GM18511 (cell line): ENCODE measurements around the gene ARL8A.
"Not testable (repeated sequence)": the region's sequence is repeated elsewhere in the genome, so short reads cannot be mapped to it uniquely, and the experiment has no call there.

Source experiments
- ATAC-seq: cut with Tn5 transposase; IDR thresholded peaks from one replicate; pipeline ENCODE4 v1.9.1; 2021; ENCODE audit warnings: mild to moderate bottlenecking, moderate library complexity; ENCODE audit not compliant: unreplicated experiment

Gene ARL8A

DNA sequence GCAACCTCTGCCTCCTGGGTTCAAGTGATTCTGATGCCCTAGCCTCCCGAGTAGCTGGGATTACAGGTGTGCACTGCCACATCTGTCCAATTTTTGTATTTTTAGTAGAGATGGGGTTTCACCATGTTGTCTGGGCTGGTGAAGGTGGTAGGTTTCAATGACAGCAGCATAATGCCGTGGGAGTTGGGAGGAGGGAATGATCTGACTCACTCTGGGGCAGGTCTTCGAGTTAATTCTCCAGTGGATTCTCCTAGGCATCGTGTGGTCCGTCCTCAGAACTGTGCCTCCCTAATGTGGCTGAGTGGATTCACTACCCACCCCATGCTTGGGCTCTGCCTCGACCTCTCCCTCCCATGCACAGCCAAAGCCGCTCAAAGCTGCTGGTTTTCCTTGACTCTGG, 23.5 kb downstream of the ARL8A start:
- no peak for ATAC-seq

DNA sequence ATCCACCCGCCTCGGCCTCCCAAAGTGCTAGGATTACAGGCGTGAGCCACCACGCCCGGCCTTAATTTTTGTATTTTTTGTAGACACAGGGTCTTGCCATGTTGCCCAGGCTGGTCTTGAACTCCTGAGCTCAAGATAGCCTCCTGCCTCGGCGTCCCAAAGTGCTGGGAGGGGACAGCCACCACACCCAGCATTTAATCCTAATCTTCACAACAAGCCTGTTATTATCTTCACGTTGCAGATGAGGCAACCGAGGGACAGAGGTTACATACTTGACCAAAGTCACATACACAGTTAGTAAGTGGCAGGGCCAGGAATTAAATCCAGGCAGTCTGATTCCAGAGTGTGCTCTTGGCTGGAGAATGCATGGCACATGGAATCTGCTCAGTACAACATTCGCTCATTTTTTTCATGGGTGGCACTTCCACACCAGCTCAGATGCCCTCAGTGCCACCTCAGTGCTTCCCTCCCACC, 26.6 kb downstream of the ARL8A start:
- no peak for ATAC-seq

DNA sequence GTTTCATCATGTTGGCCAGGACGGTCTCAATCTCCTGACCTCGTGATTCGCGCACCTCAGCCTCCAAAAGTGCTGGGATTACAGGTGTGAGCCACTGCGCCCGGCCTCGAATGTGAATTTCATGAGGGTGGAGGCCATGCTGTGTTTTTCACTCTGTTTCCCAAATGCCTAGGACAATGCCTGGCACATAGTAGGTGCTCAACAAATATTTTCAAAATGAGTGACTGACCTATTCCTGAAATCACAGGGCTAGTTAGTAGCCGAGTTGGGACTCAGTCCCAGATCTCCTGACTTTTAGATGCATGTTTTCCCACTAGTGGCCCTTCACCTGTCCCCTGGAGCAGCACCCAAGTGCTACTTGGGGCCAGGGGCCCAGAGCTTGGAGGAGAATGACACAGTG, 28.2 kb downstream of the ARL8A start:
- ATAC-seq: no peak

DNA sequence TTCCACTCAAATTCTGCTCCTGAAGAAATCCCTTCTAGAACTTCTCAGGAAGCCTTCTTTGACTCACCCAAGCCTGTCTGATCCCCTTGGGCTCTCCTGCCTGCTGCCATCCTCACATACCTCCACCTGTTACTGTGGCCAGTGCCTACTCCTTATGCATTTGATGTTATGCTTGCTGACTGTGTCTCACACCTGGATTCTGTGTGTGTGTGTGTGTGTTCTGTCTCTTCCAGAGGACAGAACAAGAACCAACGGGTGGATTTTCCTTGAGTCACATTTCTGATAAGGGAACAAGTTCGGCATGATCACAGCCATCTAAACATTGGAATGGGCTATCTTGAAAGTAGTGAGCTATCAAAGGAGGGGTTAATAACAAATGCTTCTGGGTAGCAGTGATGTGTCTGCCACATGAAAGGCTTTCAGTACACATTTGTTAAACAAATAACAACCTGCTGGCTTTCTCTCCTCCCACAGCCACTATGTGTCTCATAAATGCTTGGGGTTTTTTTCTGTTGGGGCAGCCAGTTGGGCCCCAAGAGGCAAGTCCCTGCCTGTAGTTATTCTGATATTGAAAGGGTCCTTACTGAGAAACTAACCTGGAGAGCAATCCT, 30.7 kb downstream of the ARL8A start:
- ATAC-seq: no peak

DNA sequence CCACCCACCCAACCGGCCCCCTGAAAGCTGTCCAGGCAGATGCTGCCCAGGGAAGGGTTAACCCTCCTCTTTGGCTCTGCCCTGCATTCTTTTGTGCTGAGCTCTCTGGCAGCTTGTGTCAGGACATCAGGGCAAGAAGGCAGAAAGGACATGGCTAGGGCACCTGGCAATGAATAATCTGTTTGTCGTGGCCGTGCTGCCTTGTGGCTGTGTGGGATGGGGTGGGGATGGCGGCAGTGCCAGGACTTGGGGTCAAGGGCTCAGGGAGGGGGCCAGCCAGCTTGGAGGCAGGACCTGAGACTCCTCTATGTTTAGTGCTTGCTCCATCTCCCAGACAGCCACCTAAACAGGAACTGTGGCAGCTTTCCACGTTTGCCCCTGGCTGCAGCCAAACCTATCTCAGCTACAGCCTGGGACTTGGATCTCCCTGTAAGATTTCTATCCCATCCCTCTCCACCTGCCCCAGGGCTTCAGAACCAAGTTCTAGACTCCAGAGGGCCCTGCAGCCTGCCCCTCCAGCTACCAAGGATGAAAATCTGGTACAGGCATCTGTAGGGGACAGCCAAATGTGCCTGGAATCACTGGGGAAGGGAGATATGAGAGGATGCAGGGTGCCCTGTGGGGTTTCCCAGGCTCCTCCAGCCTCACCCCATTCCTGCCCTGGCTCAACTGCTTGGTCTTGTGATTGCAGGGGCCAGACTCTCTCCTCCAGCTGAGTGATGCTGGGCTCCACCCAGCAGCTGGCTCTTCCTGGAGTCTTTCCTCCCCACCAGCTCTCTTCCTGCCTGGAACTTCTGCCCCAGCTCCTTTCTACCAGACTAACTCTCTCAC, 31.5 kb downstream of the ARL8A start:
- no peak for ATAC-seq

DNA sequence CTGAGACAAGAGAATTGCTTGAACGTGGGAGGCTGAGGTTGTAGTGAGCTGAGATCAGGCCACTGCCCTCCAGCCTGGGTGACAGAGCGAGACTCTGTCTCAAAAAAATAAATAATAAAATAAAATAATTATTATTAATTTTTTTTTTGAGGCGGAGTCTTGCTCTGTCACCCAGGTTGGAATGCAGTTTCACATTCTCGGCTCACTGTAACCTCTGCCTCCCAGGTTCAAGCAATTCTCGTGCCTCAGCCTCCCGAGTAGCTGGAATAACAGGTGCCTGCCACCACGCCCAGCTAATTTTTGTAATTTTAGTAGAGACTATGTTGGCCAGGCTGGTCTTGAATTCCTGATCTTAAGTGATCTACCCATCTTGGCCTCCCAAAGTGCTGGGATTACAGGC, 32.9 kb downstream of the ARL8A start:
- not testable (repeated sequence) for ATAC-seq

DNA sequence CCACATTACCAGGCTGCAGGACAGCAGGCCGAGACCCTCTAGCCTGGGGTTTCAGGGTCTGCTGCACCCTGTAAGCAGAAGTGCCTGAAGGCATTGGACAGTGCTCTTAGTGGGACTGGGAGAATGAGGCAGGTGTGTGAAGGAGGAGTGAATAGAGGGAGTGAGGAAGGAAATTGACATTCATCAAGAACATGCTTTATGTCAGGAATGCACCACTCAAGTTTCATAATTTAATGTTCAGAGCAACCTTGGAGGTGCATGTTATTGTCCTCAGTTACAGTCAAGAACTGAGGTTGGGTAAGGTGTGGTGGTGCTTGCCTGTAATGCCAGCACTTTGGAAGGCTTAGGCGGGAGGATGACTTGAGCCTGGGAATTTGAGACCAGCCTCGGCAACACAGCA, 33.6 kb downstream of the ARL8A start:
- no peak for ATAC-seq

DNA sequence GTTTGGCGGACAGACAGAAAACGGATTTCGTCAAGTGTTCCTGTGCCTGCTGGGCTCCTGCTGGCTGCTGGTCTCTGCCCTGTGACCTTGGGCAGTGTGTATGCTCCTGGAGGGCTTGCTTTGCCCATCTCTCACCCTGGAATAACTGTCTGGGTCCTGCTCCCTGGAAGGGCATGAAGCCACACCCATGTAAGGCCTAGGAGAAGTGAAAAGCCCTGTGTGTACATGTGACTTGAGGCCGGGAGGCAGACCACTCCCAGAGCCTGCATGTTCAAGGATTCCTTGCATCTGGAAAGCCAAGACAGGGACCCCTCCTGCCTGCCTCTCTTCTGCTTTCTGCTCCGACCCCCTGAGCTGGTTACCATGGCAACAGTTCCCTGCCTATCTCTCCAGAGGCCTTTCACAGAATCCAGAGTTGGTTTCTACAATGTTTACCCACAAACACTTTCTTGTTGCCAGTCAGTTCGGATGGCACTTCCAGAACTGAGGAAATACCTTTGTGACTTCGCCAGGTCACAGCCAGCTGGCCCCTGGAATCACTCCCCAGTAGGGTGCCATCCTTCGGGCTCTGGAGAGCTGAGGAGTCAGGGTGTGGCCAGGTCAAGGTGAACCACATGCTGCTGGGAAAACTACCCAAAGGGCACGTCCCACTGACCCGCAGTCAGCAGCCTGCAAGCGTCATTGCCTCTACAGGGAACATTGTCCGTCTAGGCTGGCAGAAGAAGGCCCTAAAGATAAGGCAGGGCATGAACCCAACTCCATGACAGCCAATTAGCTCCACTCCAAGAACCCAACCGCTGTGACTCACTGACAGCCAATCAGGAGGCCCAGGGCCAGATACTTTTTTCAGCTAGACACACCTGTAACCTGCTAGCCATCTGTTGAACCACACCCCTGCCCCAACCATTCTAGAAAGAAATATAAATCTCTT, 36.5 kb downstream of the ARL8A start:
- ATAC-seq: no peak

DNA sequence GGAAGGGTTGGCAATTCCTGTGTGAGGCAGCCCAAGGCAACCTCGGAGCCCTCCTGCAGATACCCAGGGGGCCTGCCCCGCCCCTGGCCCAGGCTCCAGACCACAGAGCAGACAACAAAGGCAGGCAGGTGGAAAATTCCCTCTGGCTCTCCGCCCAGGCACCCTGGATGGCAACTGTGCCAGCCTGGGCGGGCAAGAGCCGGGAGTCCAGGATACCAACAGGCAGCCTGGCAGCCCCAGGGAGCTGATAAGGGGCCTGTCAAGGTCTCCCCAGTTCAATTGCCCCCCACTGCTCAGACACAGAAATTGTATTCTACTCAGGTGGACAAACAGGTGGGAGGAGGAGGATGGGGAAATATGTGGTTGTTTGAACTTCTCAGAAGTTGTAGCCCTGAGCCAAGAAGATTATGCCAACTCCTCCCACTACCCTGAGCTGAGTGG, 37.2 kb downstream of the ARL8A start:
- ATAC-seq: no peak

DNA sequence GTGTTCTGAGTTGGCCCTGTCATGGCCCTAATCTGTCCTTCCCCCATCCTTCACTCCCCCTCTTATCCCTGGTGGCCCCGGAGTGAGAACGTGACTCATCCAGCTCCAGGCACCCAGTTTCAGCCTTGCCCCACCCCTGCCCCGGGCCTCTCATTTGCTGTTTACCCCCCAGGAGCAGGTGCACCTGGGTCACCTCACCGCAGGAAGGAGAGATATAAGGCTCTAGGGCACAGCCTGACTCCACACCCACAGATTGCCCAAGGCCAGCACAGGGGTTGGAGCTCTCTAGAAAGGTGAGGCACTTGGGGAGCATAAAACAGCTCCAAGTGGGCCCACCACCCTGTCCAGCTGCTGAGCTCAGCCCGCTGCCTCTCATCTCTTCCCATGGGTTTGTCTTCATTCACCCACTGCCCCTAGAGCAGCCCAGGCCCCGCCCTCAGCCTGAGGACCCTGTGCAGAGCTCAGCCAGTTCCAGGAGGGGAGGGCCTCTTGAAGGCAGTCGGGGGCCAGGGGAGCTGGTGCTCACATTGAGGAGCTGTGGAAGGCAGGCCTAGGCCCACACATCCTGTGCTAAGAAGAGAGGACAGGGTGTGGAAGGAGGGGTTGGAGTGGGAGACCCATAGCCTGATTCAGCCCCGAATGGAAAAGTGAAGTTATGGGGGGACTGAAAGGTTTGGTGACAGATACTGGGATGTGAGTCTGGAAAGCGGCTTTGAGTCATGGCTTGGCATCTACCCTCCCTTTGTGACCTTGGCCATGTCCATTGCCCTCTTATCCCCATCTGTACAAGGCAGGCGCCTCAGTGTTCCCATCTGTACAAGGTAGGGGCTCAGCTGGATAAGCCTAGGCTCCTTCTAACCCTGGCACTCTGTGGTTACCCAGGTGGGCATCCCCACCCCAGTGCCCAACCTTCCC, 37.9 kb downstream of the ARL8A start:
- ATAC-seq: no peak

DNA sequence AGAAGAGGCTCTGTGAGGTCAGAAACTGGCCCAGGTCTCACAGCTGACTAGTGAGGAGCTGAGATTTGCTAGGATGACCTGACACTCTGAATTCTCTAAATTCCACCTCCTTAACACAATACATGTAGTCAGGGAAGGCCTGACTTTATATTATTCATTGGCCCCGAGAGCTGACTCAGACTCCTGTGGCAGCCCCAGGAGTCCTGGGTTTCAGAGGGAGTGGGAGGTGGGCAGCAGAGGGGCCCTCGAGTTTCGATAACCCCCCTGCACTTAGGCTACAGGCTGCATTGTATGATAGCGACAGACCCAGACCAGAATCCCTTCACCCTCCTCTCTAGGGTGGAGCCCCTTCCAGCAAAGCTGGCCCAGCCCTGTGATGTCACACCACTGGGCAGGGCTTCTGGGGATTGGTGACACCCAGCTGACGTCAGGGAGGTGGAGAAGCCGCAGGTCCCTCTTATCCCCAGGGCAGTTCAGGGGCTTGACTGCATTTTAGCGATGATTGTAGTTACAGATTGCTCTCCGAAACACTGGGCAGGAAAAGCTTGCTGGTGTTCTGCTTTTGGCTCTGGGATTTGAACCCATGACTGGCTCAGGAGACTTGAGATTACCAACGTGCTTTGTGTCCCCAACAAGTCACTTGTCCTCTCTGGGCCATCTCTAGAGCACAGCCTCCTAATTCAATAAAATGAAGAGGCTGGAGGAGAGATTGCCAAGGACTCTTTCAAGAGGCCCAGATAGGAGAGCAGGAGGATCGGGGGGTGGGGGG, 38.8 kb downstream of the ARL8A start:
- no peak for ATAC-seq

DNA sequence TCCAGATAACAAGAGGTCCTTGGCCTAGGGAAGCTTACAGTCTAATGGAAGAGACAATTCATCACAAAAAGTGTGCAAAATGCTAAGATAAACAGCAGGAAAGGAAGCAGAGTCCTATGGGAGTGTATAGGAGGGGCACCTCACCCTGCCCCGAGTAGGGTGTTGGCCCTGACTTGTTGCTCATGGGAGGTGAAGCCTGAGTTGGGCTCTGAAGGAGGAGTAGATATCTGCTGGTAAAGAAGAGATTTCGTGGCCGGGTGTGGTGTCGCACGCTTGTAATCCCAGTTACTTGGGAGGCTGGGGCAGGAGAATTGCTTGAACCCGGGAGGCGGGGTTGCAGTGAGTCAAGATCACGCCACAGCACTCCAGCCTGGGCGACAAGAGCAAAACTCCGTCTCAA, 40.5 kb downstream of the ARL8A start:
- no peak for ATAC-seq

DNA sequence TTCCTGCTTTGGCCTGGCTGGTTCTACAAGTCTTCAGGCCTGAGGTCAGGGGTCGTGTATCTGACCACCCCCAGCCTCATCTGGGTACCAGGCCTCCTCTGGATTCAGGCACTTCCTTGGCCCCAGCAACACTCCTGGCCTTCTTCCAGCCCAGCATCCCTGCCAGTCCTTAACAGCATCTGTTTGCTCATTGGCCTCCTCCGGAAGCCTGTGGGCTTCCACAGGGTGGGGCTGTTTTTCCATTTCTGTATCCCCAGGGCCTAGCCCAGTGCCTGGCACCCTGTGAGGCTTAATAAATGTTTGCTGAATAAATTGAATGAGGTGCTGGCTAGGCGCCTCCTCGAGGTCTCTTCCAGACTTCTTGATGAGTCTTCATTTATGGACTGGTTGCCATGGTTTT, 43.4 kb downstream of the ARL8A start:
- ATAC-seq: no peak

DNA sequence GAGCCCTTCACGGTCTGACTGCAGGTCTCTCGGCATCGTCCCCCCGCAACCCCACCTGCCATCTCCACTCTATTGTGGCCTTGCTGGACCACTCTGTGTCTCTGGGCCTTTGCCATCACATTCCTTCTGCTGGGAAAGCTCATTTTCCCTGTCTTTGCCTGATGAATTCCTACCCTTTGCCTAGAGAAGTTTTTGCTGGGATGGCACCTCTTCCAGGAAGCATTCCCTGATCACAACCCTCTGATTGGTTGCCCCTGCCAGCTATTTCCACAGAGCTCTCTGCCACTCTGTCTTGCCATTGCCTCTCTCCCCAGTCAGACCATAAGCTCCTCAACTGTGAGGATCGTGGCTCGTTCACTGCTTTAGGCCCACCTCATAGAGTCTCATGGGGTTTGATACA, 50.7 kb downstream of the ARL8A start:
- ATAC-seq: no peak

DNA sequence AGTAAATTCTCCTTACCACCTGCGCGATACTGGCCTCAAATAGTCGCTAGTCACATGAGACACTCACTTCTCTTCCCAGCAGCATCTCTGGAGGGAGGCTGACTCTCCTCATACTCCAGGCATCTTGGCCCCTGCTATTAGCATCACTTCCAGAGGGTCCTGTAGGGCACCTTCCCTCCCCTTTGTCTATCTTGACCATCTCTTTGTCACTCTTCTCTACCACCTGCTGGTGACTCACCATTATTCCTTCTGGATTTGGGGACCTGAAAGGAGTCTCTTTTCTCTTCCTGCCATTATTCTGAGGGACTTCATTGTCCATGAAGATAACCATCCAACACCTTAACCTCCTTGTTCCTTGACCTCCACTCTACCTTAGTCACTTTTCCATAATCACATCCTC, 53.5 kb downstream of the ARL8A start:
- no peak for ATAC-seq

DNA sequence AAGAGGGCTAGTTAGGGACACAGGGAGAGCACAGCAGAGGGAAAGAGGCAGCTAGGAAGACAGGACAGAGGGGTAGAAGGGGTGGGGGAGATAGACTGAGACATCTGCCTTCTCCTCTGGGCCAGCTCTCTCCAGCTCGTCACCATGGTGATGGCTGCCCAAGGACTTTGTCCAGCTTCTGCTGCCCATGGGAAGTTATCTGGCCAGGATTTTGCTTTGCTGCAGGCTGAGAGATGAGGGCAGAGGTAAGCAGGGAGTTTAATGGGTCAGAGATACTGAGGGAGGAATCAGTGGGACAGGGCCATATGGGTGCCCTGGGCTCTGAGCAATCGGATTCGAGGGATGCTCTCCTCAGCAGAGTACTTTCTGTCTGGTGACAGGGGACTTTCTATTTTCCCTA, 56.3 kb downstream of the ARL8A start:
- no peak for ATAC-seq

DNA sequence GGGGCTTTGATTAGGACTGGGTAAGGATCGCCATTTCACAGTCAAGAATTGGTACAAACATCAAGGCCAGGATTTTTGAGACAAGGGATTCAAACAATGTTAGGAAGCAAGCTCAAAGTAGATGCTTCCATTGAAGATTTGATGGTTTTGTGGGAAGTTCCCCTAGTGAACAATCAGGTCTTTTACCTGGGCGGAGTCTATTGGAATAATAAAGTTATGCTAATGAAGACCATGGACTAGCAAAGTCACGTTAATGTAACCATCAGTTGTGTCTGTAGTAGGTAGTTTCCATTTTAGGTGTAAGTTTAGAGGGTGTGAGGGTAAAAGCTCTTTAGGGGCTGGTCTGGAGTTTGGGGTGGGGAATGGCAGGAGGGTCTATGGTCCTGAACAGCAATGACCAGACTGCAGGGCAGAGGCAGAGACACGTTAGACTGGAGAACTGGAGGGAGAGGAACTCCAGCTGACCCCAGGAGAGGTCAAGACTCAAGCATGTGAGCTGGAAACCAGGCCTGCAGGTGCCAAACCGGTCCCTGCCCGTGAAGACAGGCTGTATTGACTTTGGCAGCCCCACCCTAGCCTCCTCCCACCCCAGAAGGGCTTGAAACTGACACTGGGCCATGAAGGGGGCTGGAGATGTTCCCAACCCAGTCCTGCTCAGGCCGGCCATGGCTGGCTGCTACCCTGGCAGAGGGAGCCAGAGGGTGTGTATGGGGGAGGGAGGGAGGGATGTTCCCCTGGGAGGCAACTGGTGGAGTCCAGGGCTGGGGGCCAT, 57.8 kb downstream of the ARL8A start:
- no peak for ATAC-seq

DNA sequence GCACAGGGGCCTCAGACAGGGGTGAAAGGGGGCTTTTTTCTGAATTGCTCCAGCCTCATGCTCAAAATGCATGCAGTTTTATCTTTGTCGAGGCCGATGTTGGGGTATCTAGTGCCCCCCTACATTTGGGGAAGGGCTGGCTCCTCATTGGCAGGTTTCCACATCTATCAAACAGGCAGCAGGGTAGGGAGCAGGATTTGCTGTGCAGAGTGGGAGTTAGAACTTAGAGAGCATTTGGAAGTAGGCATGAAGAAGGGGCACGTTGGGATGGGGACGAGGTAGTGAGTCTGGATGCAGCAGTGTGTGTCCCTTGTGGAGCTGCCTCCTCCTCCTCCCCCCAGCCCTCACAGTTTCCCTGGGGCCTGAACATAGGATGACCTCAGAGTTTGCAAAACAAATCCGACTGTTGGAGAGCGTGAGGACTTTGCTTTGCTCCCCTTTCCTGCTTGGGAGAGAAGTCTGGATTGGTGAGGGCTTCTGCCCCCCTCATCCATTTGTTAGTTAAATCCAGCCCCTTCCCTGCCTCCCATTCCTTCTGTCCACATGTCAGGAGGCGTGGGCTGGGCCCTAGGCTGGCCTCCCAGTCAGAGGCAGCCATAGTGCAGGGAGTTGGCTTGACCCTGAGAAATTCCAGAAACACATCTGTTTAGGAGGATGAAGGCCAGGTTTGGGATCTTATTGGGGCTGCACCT, 58.7 kb downstream of the ARL8A start:
- ATAC-seq: no peak
